ENCODE data around the gene PRIM1.
"Not testable (repeated sequence)": the region's sequence is repeated elsewhere in the genome, so short reads cannot be mapped to it uniquely, and the experiment has no call there.

Gene PRIM1
- 8.4 to 14.1 reads per million in 2 donors for total RNA-seq

GRCh38 chr12:56751712-56752598, at the start of gene PRIM1:
Gene PRIM1 (minus strand): TSS chr12:56752323. CDS start chr12:56752298, 25 bp downstream.
- DNase-seq: peak; percentile 74 to 92 (median 77)

GRCh38 chr12:56800221-56800620, 48.1 kb upstream of the PRIM1 start:
- no peak for DNase-seq

- not testable (repeated sequence) for DNase-seq
Measured at GRCh38 chr12:56799345-56799744, 47.2 kb upstream of the PRIM1 start.

GRCh38 chr12:56795791-56796190, 43.7 kb upstream of the PRIM1 start:
- not testable (repeated sequence) for DNase-seq

- peak in 1 of 5 experiments; percentile 9 for DNase-seq
Measured at GRCh38 chr12:56795046-56795562, 43.0 kb upstream of the PRIM1 start.

GRCh38 chr12:56793124-56793523, 41.0 kb upstream of the PRIM1 start:
- not testable (repeated sequence) for DNase-seq

GRCh38 chr12:56792678-56793077, 40.6 kb upstream of the PRIM1 start:
- no peak for DNase-seq

- DNase-seq: not testable (repeated sequence)
Measured at GRCh38 chr12:56789429-56789828, 37.3 kb upstream of the PRIM1 start.

- no peak for DNase-seq
Measured at GRCh38 chr12:56787498-56787897, 35.4 kb upstream of the PRIM1 start.

- no peak for DNase-seq
Measured at GRCh38 chr12:56785874-56786273, 33.8 kb upstream of the PRIM1 start.

- no peak for DNase-seq
Measured at GRCh38 chr12:56785141-56785865, 33.2 kb upstream of the PRIM1 start.

GRCh38 chr12:56781726-56782125, 29.6 kb upstream of the PRIM1 start:
- no peak for DNase-seq

- no peak for DNase-seq
Measured at GRCh38 chr12:56778756-56779155, 26.6 kb upstream of the PRIM1 start.

GRCh38 chr12:56776654-56777053, 24.5 kb upstream of the PRIM1 start:
- DNase-seq: no peak

GRCh38 chr12:56775638-56776037, 23.5 kb upstream of the PRIM1 start:
- no peak for DNase-seq

- DNase-seq: no peak
Measured at GRCh38 chr12:56773113-56773512, 21.0 kb upstream of the PRIM1 start.

- no peak for DNase-seq
Measured at GRCh38 chr12:56772625-56773024, 20.5 kb upstream of the PRIM1 start.

- DNase-seq: no peak
Measured at GRCh38 chr12:56769868-56770267, 17.7 kb upstream of the PRIM1 start.

- DNase-seq: no peak
Measured at GRCh38 chr12:56768424-56768823, 16.3 kb upstream of the PRIM1 start.

GRCh38 chr12:56766535-56766934, 14.4 kb upstream of the PRIM1 start:
- no peak for DNase-seq

GRCh38 chr12:56763753-56764657, 11.9 kb upstream of the PRIM1 start:
- no peak for DNase-seq

- DNase-seq: no peak
Measured at GRCh38 chr12:56761812-56762211, 9.7 kb upstream of the PRIM1 start.

Data from T-helper 2 cell (primary cell).